GF-D8 (cell line): ENCODE results near the gene PKD1.
A peak's percentile ranks its signal among the peaks of the same experiment; 100 is the strongest.

Source experiments
- DNase-seq: peaks from one replicate; lab custom pipeline; 2025; lab: John Stamatoyannopoulos, UW

The PKD1 gene

GRCh38 chr16:2135770-2136490, at the start of gene PKD1:
Gene PKD1, minus strand, starts transcription at chr16:2135898. Its CDS starts 209 bp downstream, at chr16:2135689.
- DNase-seq, result peak; percentile 80

- no peak for DNase-seq
These were observed 49.3 kb upstream of the PKD1 start for GRCh38 chr16:2184962-2185361.

GRCh38 chr16:2184346-2184745, 48.6 kb upstream of the PKD1 start:
- DNase-seq, result no peak

GRCh38 chr16:2183671-2184070, 48.0 kb upstream of the PKD1 start:
- DNase-seq, result no peak

GRCh38 chr16:2181952-2182351, 46.3 kb upstream of the PKD1 start:
- no peak for DNase-seq

- no peak for DNase-seq
These were observed 45.5 kb upstream of the PKD1 start for GRCh38 chr16:2180962-2181923.

- no peak for DNase-seq
These were observed 44.8 kb upstream of the PKD1 start for GRCh38 chr16:2180461-2180860.

GRCh38 chr16:2179576-2179975, 43.9 kb upstream of the PKD1 start:
- no peak for DNase-seq

- DNase-seq, result no peak
These were observed 43.4 kb upstream of the PKD1 start for GRCh38 chr16:2179107-2179501.

- DNase-seq, result no peak
These were observed 42.8 kb upstream of the PKD1 start for GRCh38 chr16:2178321-2179106.

GRCh38 chr16:2177561-2177960, 41.9 kb upstream of the PKD1 start:
- DNase-seq, result no peak

- DNase-seq, result no peak
These were observed 41.4 kb upstream of the PKD1 start for GRCh38 chr16:2177101-2177500.

- no peak for DNase-seq
These were observed 40.3 kb upstream of the PKD1 start for GRCh38 chr16:2176047-2176446.

GRCh38 chr16:2175454-2175853, 39.8 kb upstream of the PKD1 start:
- no peak for DNase-seq

GRCh38 chr16:2174396-2175131, 38.9 kb upstream of the PKD1 start:
- no peak for DNase-seq

- no peak for DNase-seq
These were observed 38.2 kb upstream of the PKD1 start for GRCh38 chr16:2173916-2174315.

- no peak for DNase-seq
These were observed 37.7 kb upstream of the PKD1 start for GRCh38 chr16:2173366-2173765.

GRCh38 chr16:2172688-2173335, 37.1 kb upstream of the PKD1 start:
- DNase-seq, result no peak

GRCh38 chr16:2171601-2172178, 36.0 kb upstream of the PKD1 start:
- DNase-seq, result no peak

- no peak for DNase-seq
These were observed 35.1 kb upstream of the PKD1 start for GRCh38 chr16:2170587-2171435.
